ENCODE measurements around the gene ACADS.

The ACADS gene

DNA sequence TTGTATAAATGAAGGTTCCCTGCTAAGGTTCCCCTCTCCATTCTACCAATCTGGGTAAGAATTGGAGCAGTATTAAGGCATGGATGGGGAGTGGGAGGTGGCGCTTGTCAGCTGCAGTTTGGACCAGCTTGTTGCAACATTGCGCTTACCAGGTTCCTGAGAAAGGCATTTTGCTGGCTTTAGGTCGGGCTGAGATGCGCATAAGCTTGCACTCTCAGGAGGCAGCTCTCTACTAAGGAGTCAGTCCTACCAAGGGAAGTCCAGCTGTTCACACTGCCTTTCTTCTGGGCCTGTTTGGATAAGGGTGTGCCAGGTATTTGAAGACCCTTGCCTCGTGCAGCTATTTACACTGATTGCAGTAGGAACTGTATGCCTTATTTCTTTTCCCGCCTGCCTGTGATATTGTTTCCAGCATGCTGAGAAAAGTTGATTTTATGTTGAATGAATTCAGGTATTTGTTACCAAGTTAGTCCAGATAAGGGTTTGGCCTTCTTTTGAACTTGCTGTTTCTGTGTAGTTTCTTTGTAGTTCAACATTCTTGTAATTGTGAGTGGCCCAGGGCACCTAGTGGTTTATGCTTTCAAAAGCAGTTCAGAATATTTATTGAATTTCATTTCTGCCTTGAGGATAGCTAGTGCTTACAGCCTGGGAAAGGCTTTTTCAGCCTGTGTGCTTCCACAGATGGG lies 36.1 kb upstream of the ACADS start:
- Histone ChIP-seq H3K27me3 (replicated peaks) (no peaks in the 10 kb centered on the region), H3K36me3 (replicated peaks) (peaks cover 7% of the 10 kb centered on the region), H3K4me3 (ENCODE audit: low read depth, low read length) (peak overlapping the region; percentile 82), H3K27ac (no peak overlapping the region)
- peak; percentile 10 for DNase-seq
- in situ Hi-C loops (cut with HindIII; ENCODE audit: low pct_ligation_motif_present, low sequenced_read_pairs): no loop called here
- no peak for TF ChIP-seq CTCF (IDR thresholded peaks at IDR 0.05; ENCODE audit: low read depth, low read length, missing control alignments)

GRCh38 chr12:120690083-120690450 lies 35.6 kb upstream of the ACADS start:
- Histone ChIP-seq H3K36me3 (replicated peaks) (peaks cover 13% of the 10 kb centered on the region), H3K4me3 (ENCODE audit: low read depth, low read length) (no peak overlapping the region), H3K27me3 (replicated peaks) (no peaks in the 10 kb centered on the region), H3K27ac (no peak overlapping the region)
- in situ Hi-C loops (cut with HindIII; ENCODE audit: low pct_ligation_motif_present, low sequenced_read_pairs): no loop called here
- DNase-seq: no peak
- TF ChIP-seq CTCF (IDR thresholded peaks at IDR 0.05; ENCODE audit: low read depth, low read length, missing control alignments): no peak

DNA sequence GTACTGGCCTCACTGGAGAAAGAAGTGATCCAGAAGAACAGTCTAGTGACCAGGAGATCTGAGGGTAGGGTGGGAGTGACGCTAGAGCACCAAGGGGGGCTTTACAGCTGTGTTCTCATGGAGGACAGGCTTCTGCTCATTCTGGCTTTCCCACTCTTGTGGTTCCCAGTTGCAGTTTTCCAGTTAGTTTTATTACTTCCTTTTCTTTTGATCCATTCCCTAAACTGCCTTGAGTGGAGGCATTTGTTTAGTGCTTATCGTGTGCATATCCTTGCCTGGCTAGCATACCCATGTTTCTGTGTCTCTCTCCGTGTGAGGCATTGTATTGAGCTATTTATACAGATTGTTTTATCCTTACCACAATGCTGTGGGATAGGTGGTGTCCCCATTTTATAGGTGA lies 34.6 kb upstream of the ACADS start:
- no peak for DNase-seq
- Histone ChIP-seq H3K36me3 (replicated peaks) (peaks cover 22% of the 10 kb centered on the region), H3K27ac (no peak overlapping the region), H3K4me3 (ENCODE audit: low read depth, low read length) (no peak overlapping the region), H3K27me3 (replicated peaks) (no peaks in the 10 kb centered on the region)
- in situ Hi-C loops (cut with HindIII; ENCODE audit: low pct_ligation_motif_present, low sequenced_read_pairs): no loop called here
- TF ChIP-seq CTCF (IDR thresholded peaks at IDR 0.05; ENCODE audit: low read depth, low read length, missing control alignments): no peak

DNA sequence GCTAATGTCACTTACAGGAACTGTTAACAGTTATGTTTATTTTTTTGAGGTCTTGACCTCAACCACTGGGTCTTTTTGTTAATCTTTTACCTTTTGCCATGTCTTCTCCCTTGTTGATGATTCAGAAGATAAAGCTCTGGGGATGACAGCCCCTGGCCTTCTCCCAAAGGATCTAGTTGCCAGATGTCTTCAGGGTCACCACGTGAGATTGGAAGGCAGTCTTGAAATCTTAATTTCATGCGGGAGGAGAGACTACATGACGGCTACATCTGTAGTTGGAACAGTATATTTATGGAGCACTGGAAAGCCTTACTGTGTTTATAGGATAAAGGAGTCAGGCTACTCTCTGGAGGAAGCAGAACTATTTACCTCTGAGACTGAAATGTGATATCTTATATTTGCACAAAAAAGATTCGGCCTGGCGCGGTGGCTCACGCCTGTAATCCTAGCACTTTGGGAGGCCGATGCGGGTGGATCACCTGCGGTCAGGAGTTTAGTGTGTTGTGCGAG lies 33.0 kb upstream of the ACADS start:
- Histone ChIP-seq H3K36me3 (replicated peaks) (peaks cover 36% of the 10 kb centered on the region), H3K27ac (no peak overlapping the region), H3K27me3 (replicated peaks) (no peaks in the 10 kb centered on the region), H3K4me3 (ENCODE audit: low read depth, low read length) (no peak overlapping the region)
- in situ Hi-C loops (cut with HindIII; ENCODE audit: low pct_ligation_motif_present, low sequenced_read_pairs): no loop called here
- no peak for DNase-seq
- no peak for TF ChIP-seq CTCF (IDR thresholded peaks at IDR 0.05; ENCODE audit: low read depth, low read length, missing control alignments)

DNA sequence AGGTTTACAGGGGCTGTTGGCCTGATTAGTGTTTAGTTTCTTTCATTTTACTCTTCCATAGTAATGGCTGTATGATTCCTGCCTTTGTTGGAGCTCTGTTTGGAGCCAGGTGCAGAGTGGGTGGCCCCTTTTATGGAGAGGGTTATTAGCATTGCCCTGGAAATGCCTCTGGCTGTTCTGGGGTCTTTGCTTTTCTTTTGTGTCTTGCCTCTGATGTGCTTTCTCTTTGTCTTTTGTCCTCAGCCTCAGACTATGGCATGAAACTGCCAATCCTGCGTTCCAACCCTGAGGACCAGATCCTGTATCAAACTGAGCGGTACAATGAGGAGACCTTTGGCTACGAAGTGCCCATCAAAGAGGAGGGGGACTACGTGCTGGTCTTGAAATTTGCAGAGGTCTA lies 31.8 kb upstream of the ACADS start:
- in situ Hi-C loops (cut with HindIII; ENCODE audit: low pct_ligation_motif_present, low sequenced_read_pairs): no loop called here
- DNase-seq: no peak
- Histone ChIP-seq H3K27me3 (replicated peaks) (no peaks in the 10 kb centered on the region), H3K27ac (no peak overlapping the region), H3K36me3 (replicated peaks) (peaks cover 48% of the 10 kb centered on the region), H3K4me3 (ENCODE audit: low read depth, low read length) (no peak overlapping the region)
- no peak for TF ChIP-seq CTCF (IDR thresholded peaks at IDR 0.05; ENCODE audit: low read depth, low read length, missing control alignments)

- Histone ChIP-seq H3K36me3 (replicated peaks) (peaks cover 66% of the 10 kb centered on the region), H3K27ac (no peak overlapping the region), H3K4me3 (ENCODE audit: low read depth, low read length) (no peak overlapping the region), H3K27me3 (replicated peaks) (no peaks in the 10 kb centered on the region)
- in situ Hi-C loops (cut with HindIII; ENCODE audit: low pct_ligation_motif_present, low sequenced_read_pairs): no loop called here
- TF ChIP-seq CTCF (IDR thresholded peaks at IDR 0.05; ENCODE audit: low read depth, low read length, missing control alignments): no peak
- no peak for DNase-seq
Observed at GRCh38 chr12:120696626-120697025, 29.0 kb upstream of the ACADS start.

Measured in brain microvascular endothelial cell (primary cell).